ENCODE results near the gene KLHL5.
"Not testable (repeated sequence)": the region's sequence is repeated elsewhere in the genome, so short reads cannot be mapped to it uniquely, and the experiment has no call there.

Gene KLHL5

GRCh38 chr4:39062094-39062769, at the start of gene KLHL5:
Gene KLHL5, plus strand, starts transcription at chr4:39062232. Its CDS starts 421 bp downstream, at chr4:39062653.
- no peak for DNase-seq

GRCh38 chr4:39014028-39014427, 48.0 kb upstream of the KLHL5 start:
- no peak for DNase-seq

- no peak for DNase-seq
Observed at GRCh38 chr4:39020130-39020529, 41.9 kb upstream of the KLHL5 start.

GRCh38 chr4:39021631-39022030, 40.4 kb upstream of the KLHL5 start:
- no peak for DNase-seq

GRCh38 chr4:39022241-39022640, 39.8 kb upstream of the KLHL5 start:
- DNase-seq, result no peak

- DNase-seq, result no peak
Observed at GRCh38 chr4:39023059-39023458, 39.0 kb upstream of the KLHL5 start.

GRCh38 chr4:39024311-39024865, 37.6 kb upstream of the KLHL5 start:
- no peak for DNase-seq

- no peak for DNase-seq
Observed at GRCh38 chr4:39025552-39026085, 36.4 kb upstream of the KLHL5 start.

- DNase-seq, result no peak
Observed at GRCh38 chr4:39026096-39026495, 35.9 kb upstream of the KLHL5 start.

GRCh38 chr4:39029752-39030694, 32.0 kb upstream of the KLHL5 start:
- DNase-seq, result no peak

- no peak for DNase-seq
Observed at GRCh38 chr4:39030725-39031124, 31.3 kb upstream of the KLHL5 start.

- not testable (repeated sequence) for DNase-seq
Observed at GRCh38 chr4:39031590-39032020, 30.4 kb upstream of the KLHL5 start.

GRCh38 chr4:39032218-39033085, 29.6 kb upstream of the KLHL5 start, which contains the start of gene TMEM156:
Gene TMEM156, minus strand, starts transcription at chr4:39032409. Its CDS starts 96 bp downstream, at chr4:39032313.
- no peak for DNase-seq

- no peak for DNase-seq
Observed at GRCh38 chr4:39036172-39036571, 25.9 kb upstream of the KLHL5 start.

- DNase-seq, result no peak
Observed at GRCh38 chr4:39037491-39037825, 24.6 kb upstream of the KLHL5 start.

- no peak for DNase-seq
Observed at GRCh38 chr4:39037941-39038340, 24.1 kb upstream of the KLHL5 start.

- no peak for DNase-seq
Observed at GRCh38 chr4:39039108-39039507, 22.9 kb upstream of the KLHL5 start.

GRCh38 chr4:39042366-39042765, 19.7 kb upstream of the KLHL5 start:
- no peak for DNase-seq

GRCh38 chr4:39043058-39043860, 18.8 kb upstream of the KLHL5 start:
- no peak for DNase-seq

- no peak for DNase-seq
Observed at GRCh38 chr4:39043861-39044363, 18.1 kb upstream of the KLHL5 start.

GRCh38 chr4:39044364-39044955, 17.6 kb upstream of the KLHL5 start:
- DNase-seq, result peak; percentile 85
